ENCODE data around the gene KAT2B. TPM values are rescaled to one million over a fixed set of nuclear protein-coding genes. Genes with fewer than 3 reads are reported as not detected.
A peak's percentile ranks its signal among the peaks of the same experiment; 100 is the strongest.

KAT2B gene
- total RNA-seq, 2 donors from 2014 or later: 8.5 to 25.9 TPM

DNA sequence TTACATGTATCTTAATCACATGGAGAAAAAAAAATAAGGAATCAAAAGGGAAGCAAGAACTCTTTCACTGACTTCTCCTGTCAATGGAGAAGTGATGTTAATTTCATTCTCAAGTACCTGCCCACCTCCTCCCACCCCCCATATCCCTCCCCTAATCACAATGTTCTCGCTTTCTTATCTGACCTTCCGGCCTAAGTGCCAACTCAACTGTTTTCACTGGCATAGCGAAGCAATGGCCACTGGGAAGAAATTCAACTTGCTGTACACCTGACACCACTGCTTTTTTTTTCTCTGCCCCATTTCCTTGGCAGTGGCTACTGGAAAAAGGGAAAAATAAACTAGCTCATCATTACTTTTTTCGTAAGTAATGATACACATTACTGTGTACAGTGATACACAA, 142.0 kb downstream of the KAT2B start:
- Histone ChIP-seq H3K4me1 (no peaks in the 10 kb centered on the region), H3K27me3 (no peaks in the 10 kb centered on the region), H3K36me3 (no peaks in the 10 kb centered on the region), H3K9me3 (no peaks in the 10 kb centered on the region), H3K9ac (ENCODE audit: low read depth in 2 of 2, low read length in 2 of 2) (no peak overlapping the region), H3K27ac (no peak overlapping the region), H3K4me3 (no peak overlapping the region)
- TF ChIP-seq, protein P1, sequence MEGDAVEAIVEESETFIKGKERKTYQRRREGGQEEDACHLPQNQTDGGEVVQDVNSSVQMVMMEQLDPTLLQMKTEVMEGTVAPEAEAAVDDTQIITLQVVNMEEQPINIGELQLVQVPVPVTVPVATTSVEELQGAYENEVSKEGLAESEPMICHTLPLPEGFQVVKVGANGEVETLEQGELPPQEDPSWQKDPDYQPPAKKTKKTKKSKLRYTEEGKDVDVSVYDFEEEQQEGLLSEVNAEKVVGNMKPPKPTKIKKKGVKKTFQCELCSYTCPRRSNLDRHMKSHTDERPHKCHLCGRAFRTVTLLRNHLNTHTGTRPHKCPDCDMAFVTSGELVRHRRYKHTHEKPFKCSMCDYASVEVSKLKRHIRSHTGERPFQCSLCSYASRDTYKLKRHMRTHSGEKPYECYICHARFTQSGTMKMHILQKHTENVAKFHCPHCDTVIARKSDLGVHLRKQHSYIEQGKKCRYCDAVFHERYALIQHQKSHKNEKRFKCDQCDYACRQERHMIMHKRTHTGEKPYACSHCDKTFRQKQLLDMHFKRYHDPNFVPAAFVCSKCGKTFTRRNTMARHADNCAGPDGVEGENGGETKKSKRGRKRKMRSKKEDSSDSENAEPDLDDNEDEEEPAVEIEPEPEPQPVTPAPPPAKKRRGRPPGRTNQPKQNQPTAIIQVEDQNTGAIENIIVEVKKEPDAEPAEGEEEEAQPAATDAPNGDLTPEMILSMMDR (IDR thresholded peaks at IDR 0.05): no peak
- intact Hi-C loops (cut with DNase I): no loop called here
- no peak for DNase-seq

DNA sequence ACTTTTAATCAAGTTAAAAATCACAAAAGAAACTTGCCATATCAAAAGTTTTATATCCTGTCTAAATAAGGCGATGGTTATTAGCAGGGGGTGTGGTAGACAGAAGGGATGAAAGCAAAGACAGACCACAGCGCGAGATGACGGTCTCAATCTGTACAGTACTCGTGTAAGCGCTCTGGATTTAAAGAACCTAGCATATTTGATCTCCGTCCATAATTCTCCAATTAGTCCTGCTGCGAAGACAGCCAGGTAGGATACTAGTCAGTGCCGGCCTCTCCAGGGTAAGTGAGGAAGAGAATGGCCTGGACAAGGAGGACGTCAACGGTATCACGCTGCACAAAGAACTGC, 145.1 kb downstream of the KAT2B start:
- DNase-seq: peak; percentile 19
- no peaks in the 10 kb centered on the region for H3K27me3 ChIP-seq
- peak overlapping the region; percentile 59 for H3K4me3 ChIP-seq
- H3K36me3 ChIP-seq: no peaks in the 10 kb centered on the region
- no peaks in the 10 kb centered on the region for H3K9me3 ChIP-seq
- TF ChIP-seq, protein P1 (IDR thresholded peaks at IDR 0.05): no peak
- intact Hi-C loops (cut with DNase I): loop anchor here (5.0 kb wide), 3 partner anchors 138 to 298 kb away; partner anchors contain the start of gene RAB5A
- peak overlapping the region in 1 of 2 donors; percentile 76 for H3K9ac ChIP-seq (ENCODE audit: low read depth in 2 of 2, low read length in 2 of 2)
- H3K27ac ChIP-seq: no peak overlapping the region
- no peaks in the 10 kb centered on the region for H3K4me1 ChIP-seq

DNA sequence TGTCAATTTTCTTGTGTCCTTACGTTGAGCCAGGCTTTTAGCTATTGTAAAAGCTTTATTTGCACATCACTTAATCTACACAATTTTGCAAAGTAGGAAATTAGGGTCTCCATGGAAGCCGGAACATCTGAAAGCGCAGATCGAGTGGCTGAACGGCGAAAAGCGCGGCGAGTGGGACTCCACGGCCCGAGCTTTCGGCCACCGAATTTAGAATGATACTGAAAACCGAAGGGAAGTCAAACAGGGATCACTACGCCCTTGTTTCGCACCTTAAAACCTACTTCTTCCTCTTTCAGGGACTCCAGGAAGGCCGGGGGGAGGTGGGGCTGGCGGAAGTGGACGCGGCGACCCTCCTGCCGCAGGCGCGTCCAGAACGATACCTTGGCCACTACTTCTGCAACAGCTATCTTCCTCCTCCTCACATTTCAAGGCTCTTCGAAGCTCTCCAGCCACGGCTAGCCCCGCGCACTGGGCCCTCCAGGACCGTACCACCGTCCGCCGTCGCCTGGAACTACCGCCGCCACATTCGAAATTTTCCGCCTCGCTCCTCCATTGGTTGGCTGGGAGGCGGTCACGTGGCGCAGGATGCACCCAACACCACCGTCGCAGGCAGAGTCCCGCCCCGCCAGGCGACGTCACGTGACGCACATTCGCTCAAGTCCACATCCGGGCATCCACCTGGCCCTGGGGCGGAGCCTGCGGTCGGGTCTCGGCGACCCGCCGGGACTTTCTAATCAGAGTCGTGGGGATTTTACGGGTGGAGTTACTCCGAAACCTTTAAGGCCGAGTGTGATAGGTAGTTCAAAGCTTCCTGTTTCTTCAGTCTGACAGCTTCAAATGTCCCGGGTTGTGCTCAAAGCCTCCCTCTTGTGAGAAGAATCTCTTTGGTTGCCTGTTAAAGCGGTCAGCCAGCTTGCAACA, 145.7 kb downstream of the KAT2B start, which contains the start of gene SGO1:
Gene SGO1 (minus strand): TSS at position 528 of the 921 bp plus-strand sequence. CDS start 2,179 bp downstream, outside the sequence.
- TF ChIP-seq, protein P1 (IDR thresholded peaks at IDR 0.05): no peak
- intact Hi-C loops (cut with DNase I): loop anchor here (5.0 kb wide), 3 partner anchors 139 to 299 kb away; partner anchors contain the start of gene RAB5A
- Histone ChIP-seq H3K27ac (peak within 1 kb of the TSS; percentile 95), H3K9ac (ENCODE audit: low read depth in 2 of 2, low read length in 2 of 2) (peak within 1 kb of the TSS; percentile 71 to 76), H3K27me3 (no peaks in the 10 kb centered on the region), H3K36me3 (no peaks in the 10 kb centered on the region), H3K4me1 (no peaks in the 10 kb centered on the region), H3K4me3 (peak within 1 kb of the TSS; percentile 59), H3K9me3 (no peaks in the 10 kb centered on the region)
- DNase-seq: peak; percentile 100

DNA sequence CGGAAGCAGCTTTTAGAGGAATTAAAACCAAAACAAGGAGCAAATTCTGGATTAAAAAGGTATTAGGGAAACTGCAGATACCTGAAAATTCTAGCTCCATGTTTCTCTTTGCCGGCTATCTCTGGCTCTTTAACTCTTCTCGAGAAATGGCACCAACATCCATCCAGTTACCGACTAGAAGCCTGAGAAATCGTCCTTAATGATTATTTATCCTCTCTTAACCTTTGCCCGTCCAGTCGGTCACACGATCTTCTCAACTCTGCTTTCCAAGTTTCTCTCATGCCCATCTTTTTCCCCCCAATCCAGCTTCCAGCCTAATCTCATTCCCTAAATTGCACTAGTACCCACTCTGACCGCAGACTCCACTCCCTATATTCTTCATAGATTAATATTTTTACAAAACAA, 146.4 kb downstream of the KAT2B start:
- peak overlapping the region; percentile 71 to 76 for H3K9ac ChIP-seq (ENCODE audit: low read depth in 2 of 2, low read length in 2 of 2)
- no peaks in the 10 kb centered on the region for H3K4me1 ChIP-seq
- TF ChIP-seq, protein P1 (IDR thresholded peaks at IDR 0.05): no peak
- no peaks in the 10 kb centered on the region for H3K36me3 ChIP-seq
- intact Hi-C loops (cut with DNase I): loop anchor here (5.0 kb wide), 3 partner anchors 139 to 299 kb away; partner anchors contain the start of gene RAB5A
- peak overlapping the region; percentile 95 for H3K27ac ChIP-seq
- no peaks in the 10 kb centered on the region for H3K27me3 ChIP-seq
- no peak for DNase-seq
- H3K4me3 ChIP-seq: peak overlapping the region; percentile 59
- no peaks in the 10 kb centered on the region for H3K9me3 ChIP-seq

DNA sequence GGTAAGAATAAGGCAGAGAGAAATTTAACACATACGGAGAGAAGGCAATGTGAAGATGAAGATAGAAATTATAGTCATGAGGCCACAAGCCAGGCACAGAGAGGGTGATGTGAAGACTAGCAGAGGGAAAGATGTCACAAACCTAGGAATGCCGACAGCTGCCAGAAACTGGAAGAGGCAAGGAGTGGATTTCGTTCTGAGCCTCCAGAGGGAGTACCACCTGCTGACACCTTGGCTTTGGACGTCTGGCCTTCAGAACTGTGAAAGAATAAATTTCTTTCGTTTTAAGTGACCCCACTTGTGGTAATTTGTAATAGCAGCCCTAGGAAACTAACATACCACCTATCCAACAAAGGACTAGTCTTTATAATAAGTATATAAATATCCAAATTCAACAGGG, 150.7 kb downstream of the KAT2B start:
- intact Hi-C loops (cut with DNase I): no loop called here
- no peaks in the 10 kb centered on the region for H3K9me3 ChIP-seq
- TF ChIP-seq, protein P1 (IDR thresholded peaks at IDR 0.05): no peak
- DNase-seq: no peak
- no peak overlapping the region for H3K4me3 ChIP-seq
- no peak overlapping the region for H3K9ac ChIP-seq (ENCODE audit: low read depth in 2 of 2, low read length in 2 of 2)
- no peak overlapping the region for H3K27ac ChIP-seq
- H3K4me1 ChIP-seq: no peaks in the 10 kb centered on the region
- no peaks in the 10 kb centered on the region for H3K36me3 ChIP-seq
- H3K27me3 ChIP-seq: no peaks in the 10 kb centered on the region
